GM18507 (cell line): ENCODE results near the gene KRT17.
"Not testable (repeated sequence)": the region's sequence is repeated elsewhere in the genome, so short reads cannot be mapped to it uniquely, and the experiment has no call there.

Source experiments
- DNase-seq: peaks from one replicate; pipeline ENCODE4 v3.0.0; 2011; ENCODE audit warnings: low read depth; ENCODE audit not compliant: insufficient read length; ENCODE audit errors: extremely low spot score
- FAIRE-seq: peaks from 2 replicates; lab custom pipeline; 2011; peaks lifted over from hg19 to GRCh38; lab: Jason Lieb, UNC

The KRT17 gene

GRCh38 chr17:41622340-41623183 lies 1.8 kb downstream of the KRT17 start:
- DNase-seq, FAIRE-seq: not testable (repeated sequence)

GRCh38 chr17:41621916-41622315 lies 2.5 kb downstream of the KRT17 start:
- DNase-seq (no peak), FAIRE-seq (no peak)

GRCh38 chr17:41621435-41621817 lies 2.9 kb downstream of the KRT17 start:
- FAIRE-seq, DNase-seq: not testable (repeated sequence)

- DNase-seq (no peak), FAIRE-seq (no peak)
These were observed 3.6 kb downstream of the KRT17 start for GRCh38 chr17:41620583-41621434.

GRCh38 chr17:41619927-41620582 lies 4.3 kb downstream of the KRT17 start:
- DNase-seq, FAIRE-seq: not testable (repeated sequence)

GRCh38 chr17:41619036-41619926 lies 5.1 kb downstream of the KRT17 start:
- DNase-seq (no peak), FAIRE-seq (no peak)

- DNase-seq (no peak), FAIRE-seq (no peak)
These were observed 5.9 kb downstream of the KRT17 start for GRCh38 chr17:41618341-41619035.

- FAIRE-seq (no peak), DNase-seq (no peak)
These were observed 6.7 kb downstream of the KRT17 start for GRCh38 chr17:41617698-41618097.

GRCh38 chr17:41617136-41617535 lies 7.2 kb downstream of the KRT17 start:
- FAIRE-seq (no peak), DNase-seq (no peak)

- not testable (repeated sequence) for FAIRE-seq, DNase-seq
These were observed 7.9 kb downstream of the KRT17 start for GRCh38 chr17:41616486-41616885.

GRCh38 chr17:41615454-41615853 lies 8.9 kb downstream of the KRT17 start:
- no peak for FAIRE-seq
- DNase-seq, result no peak

GRCh38 chr17:41614767-41615166 lies 9.6 kb downstream of the KRT17 start:
- DNase-seq, FAIRE-seq: not testable (repeated sequence)

- FAIRE-seq (no peak), DNase-seq (no peak)
These were observed 10.3 kb downstream of the KRT17 start for GRCh38 chr17:41614098-41614497.

GRCh38 chr17:41613277-41614082 lies 10.9 kb downstream of the KRT17 start:
- DNase-seq, result no peak
- FAIRE-seq, result no peak

GRCh38 chr17:41612376-41613160 lies 11.8 kb downstream of the KRT17 start, which contains the start of gene KRT16:
Gene KRT16, minus strand, starts transcription at chr17:41612767. Its CDS starts 79 bp downstream, at chr17:41612688.
- not testable (repeated sequence) for DNase-seq, FAIRE-seq

- FAIRE-seq (no peak), DNase-seq (no peak)
These were observed 13.3 kb downstream of the KRT17 start for GRCh38 chr17:41610965-41611640.
